Upper lobe of left lung (tissue), 6 donors: Measurements from ENCODE around the gene ANO2. TPM values are rescaled to one million over a fixed set of nuclear protein-coding genes. Genes with fewer than 3 reads are reported as not detected.

Experiments
- ATAC-seq, 2 donors: fragments of 200-7000 bp; cut with Tn5 transposase; one replicate each; pipeline ENCODE4 v1.9.1; 2022; ENCODE audit warnings: mild to moderate bottlenecking in 2 of 2, moderate library complexity in 2 of 2; ENCODE audit not compliant: low FRiP score in 2 of 2
- DNase-seq, 2 donors: peaks; one replicate each; pipeline ENCODE4 v3.0.0-alpha.2; 2019 to 2020
- H3K27ac ChIP-seq, 4 donors: fragments of 200-600 bp; sonication (generic); one replicate each; pipeline ENCODE4 v1.5.1; 2016 to 2019
- H3K27me3 ChIP-seq, 4 donors: fragments of 200-600 bp; sonication (generic); one replicate each; pipeline ENCODE4 v1.5.1; 2017 to 2019
- H3K36me3 ChIP-seq, 4 donors: fragments of 200-600 bp; sonication (generic); one replicate each; pipeline ENCODE4 v1.5.1; 2016 to 2019
- H3K4me1 ChIP-seq, 4 donors: fragments of 200-600 bp; sonication (generic); one replicate each; pipeline ENCODE4 v1.5.1; 2018 to 2019
- H3K4me3 ChIP-seq, 4 donors: fragments of 200-600 bp; sonication (generic); one replicate each; pipeline ENCODE4 v1.5.1; 2017 to 2019; ENCODE audit warnings: mild to moderate bottlenecking in 2 of 4, moderate library complexity in 1 of 4
- H3K9me3 ChIP-seq, 4 donors: fragments of 200-600 bp; sonication (generic); one replicate each; pipeline ENCODE4 v1.5.1; 2018 to 2019
- CTCF ChIP-seq, 6 experiments: fragments of 450-650 bp in 4 of 6; fragments of 200-600 bp in 2 of 6; sonication (generic) in 2 of 6; IDR thresholded peaks; one replicate each; pipeline ENCODE4 v1.5.1; 2016 to 2019; ENCODE audit warnings: antibody characterized with exemption in 6 of 6
- EP300 ChIP-seq, 4 donors: sonication (generic); formaldehyde crosslinking; IDR thresholded peaks; one replicate each; pipeline ENCODE4 v1.5.1; 2017; ENCODE audit warnings: antibody characterized with exemption in 4 of 4, control low read depth in 2 of 4
- POLR2A ChIP-seq, 4 donors: fragments of 450-650 bp; IDR thresholded peaks; one replicate each; pipeline ENCODE4 v1.5.1; 2016 to 2017; ENCODE audit warnings: antibody characterized with exemption in 4 of 4, mild to moderate bottlenecking in 2 of 4
- POLR2AphosphoS5 ChIP-seq, 2 donors: sonication (generic); formaldehyde crosslinking; IDR thresholded peaks; one replicate each; pipeline ENCODE4 v1.5.1; 2017; ENCODE audit warnings: antibody characterized with exemption in 2 of 2
- WGBS, 2 donors: methylation state at CpG; one replicate each; pipeline ENCODE4 v1.1.5; 2017 to 2018; 5-methylcytosine and 5-hydroxymethylcytosine counted together
- small RNA-seq, 4 donors: library from RNA; depleted of rRNA; stranded (forward); fragments of <200 nt; gene quantifications; one replicate each; pipeline ENCODE3, GENCODE V24; 2016
- total RNA-seq, 6 donors: library from RNA; depleted of rRNA in 4 of 6; stranded (reverse); fragments of >200 nt in 4 of 6; gene quantifications; one replicate each; pipeline versions ENCODE4 v1.1.0 to v1.2.1, GENCODE V29; 2016 to 2021
- donor health status: DM: no; HTN: no; CAD: no; lungs with moderate emphysema.
- donor health status: DM: no; HTN: yes; CAD: no; lungs with severe emphysema.

The ANO2 gene
- total RNA-seq, 6 donors from 2014 or later = 4.4 to 78.6 (median 17.5) TPM

DNA sequence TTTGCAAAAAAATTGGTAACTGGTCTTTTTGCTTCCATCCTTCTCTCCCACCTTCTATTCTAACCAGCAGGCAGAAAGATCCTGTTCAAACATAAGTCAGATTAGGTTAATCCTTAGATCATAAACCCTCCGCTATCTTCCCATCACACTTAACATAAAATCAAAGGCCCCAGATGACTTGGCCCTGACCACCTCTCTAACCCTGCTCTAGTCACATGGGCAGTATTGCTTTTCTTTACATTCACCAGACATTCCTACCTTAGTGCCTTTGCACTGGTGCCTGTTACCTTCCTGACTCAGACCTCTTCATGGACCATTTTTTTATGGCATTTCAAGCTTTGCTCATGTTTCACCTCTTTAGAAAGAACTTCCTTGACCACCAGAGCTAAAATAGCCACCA lies 429.6 kb downstream of the ANO2 start:
- WGBS, 2 donors = 97 to 100% methylated on average over 1 of the region's 1 CpG
- ATAC-seq (no peak), DNase-seq (no peak)
- Histone ChIP-seq H3K9me3 (no peaks in the 10 kb centered on the region), H3K4me3 (no peak overlapping the region), H3K27me3 (no peaks in the 10 kb centered on the region), H3K36me3 (no peaks in the 10 kb centered on the region), H3K27ac (no peak overlapping the region), H3K4me1 (peaks cover 4 to 12% (median 7%) of the 10 kb centered on the region in 4 donors)
- TF ChIP-seq POLR2AphosphoS5 (IDR thresholded peaks at IDR 0.05) (no peak), POLR2A (IDR thresholded peaks at IDR 0.05) (no peak), CTCF (IDR thresholded peaks at IDR 0.05) (no peak), EP300 (IDR thresholded peaks at IDR 0.05) (no peak)

DNA sequence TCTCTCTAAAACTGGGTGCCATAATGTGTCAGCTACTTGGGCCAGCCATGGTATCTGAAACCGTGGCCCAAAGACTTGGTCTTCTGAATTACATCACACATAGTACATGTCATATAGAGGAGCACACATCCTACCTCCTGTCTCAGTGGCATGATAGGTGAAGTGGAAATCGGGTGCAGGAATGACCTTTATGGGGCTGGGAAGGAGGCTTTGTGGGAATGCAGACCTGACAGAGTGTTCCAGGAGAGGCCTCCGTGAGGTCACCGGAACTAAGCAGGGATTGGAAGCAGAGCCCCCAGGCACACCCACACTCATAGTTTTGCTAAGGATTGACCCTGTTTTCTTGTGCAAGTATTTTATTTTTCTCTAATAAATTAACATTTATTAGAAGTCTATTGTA lies 430.5 kb downstream of the ANO2 start:
- no peak for DNase-seq
- no peaks in the 10 kb centered on the region for H3K9me3 ChIP-seq
- H3K27ac ChIP-seq = no peak overlapping the region
- no peaks in the 10 kb centered on the region for H3K36me3 ChIP-seq
- TF ChIP-seq POLR2A (IDR thresholded peaks at IDR 0.05) (no peak), EP300 (IDR thresholded peaks at IDR 0.05) (no peak), POLR2AphosphoS5 (IDR thresholded peaks at IDR 0.05) (no peak), CTCF (IDR thresholded peaks at IDR 0.05) (no peak)
- ATAC-seq = no peak
- WGBS, 2 donors = 94 to 95% methylated on average over 4 of the region's 4 CpGs
- H3K4me1 ChIP-seq = peaks cover 4 to 12% (median 7%) of the 10 kb centered on the region in 4 donors
- H3K27me3 ChIP-seq = no peaks in the 10 kb centered on the region
- no peak overlapping the region for H3K4me3 ChIP-seq

DNA sequence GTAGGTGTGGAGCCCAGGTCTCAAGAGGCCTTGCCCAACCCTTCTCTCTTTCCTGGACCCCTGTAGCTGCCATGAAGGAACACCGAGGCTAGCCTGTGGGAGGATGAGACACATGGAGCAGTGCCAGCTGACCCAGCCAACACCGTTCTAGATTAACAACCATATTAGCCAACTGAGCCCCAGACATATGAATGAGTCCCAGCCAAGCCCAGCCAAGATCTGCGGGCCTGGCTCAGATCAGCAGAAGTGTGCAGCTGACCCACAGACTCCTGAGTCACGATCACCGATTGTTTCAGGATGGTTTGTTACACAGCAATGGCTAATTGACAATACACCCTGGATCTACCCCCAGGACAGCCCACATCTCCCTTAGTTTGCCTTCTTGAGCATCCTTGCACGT lies 431.0 kb downstream of the ANO2 start:
- no peak for TF ChIP-seq POLR2AphosphoS5 (IDR thresholded peaks at IDR 0.05)
- no peak for TF ChIP-seq EP300 (IDR thresholded peaks at IDR 0.05)
- no peak for TF ChIP-seq POLR2A (IDR thresholded peaks at IDR 0.05)
- TF ChIP-seq CTCF (IDR thresholded peaks at IDR 0.05) = no peak
- H3K4me3 ChIP-seq = no peak overlapping the region
- 81 to 84% methylated on average over 5 to 6 of the region's 6 CpGs for WGBS, 2 donors
- no peak overlapping the region for H3K27ac ChIP-seq
- H3K27me3 ChIP-seq = no peaks in the 10 kb centered on the region
- H3K4me1 ChIP-seq = peaks cover 4 to 12% (median 7%) of the 10 kb centered on the region in 4 donors
- ATAC-seq (no peak), DNase-seq (no peak)
- no peaks in the 10 kb centered on the region for H3K36me3 ChIP-seq
- no peaks in the 10 kb centered on the region for H3K9me3 ChIP-seq

DNA sequence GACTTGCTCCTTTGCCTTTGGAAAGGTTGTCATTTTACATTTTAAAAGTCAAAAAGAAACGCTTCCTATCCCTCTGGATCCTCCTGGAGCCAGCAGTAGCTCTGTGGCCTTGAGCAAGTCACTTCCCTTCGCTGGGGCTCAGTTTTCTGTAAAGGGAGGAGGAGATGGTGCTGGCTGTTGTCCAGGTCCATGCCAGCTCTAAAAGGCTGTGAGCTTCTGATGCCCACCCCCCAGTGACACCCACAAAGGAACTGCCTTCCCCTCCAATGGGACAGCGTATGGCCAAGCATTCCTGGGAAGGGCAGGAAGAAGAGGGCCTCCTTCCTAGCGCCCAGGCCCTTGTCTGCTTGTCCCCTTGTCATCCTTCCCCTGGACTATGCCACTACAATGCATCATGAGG lies 431.7 kb downstream of the ANO2 start:
- ATAC-seq = no peak
- Histone ChIP-seq H3K27me3 (no peaks in the 10 kb centered on the region), H3K4me3 (no peak overlapping the region), H3K4me1 (peaks cover 4 to 12% (median 7%) of the 10 kb centered on the region in 4 donors), H3K9me3 (no peaks in the 10 kb centered on the region), H3K27ac (no peak overlapping the region), H3K36me3 (no peaks in the 10 kb centered on the region)
- 85 to 93% methylated on average over 4 of the region's 4 CpGs for WGBS, 2 donors
- no peak for DNase-seq
- TF ChIP-seq CTCF (IDR thresholded peaks at IDR 0.05) = no peak
- TF ChIP-seq POLR2AphosphoS5 (IDR thresholded peaks at IDR 0.05) = no peak
- no peak for TF ChIP-seq EP300 (IDR thresholded peaks at IDR 0.05)
- TF ChIP-seq POLR2A (IDR thresholded peaks at IDR 0.05) = no peak

Small RNA genes within 50 kb of the gene (small RNA-seq; reads per million reads assigned to genes)
- 0 reads per million in 4 donors for gene AC137627.1

Other genes starting within 250 kb of the ANO2 start
- 100 to 1,000 TPM; 292 to 543 (median 360) TPM for gene VWF, start 179.4 kb upstream of the ANO2 start, total RNA-seq